Progenitor cell of endocrine pancreas (in vitro differentiated cells): Measurements from ENCODE around the gene SLC28A1. TPM values are rescaled to one million over a fixed set of nuclear protein-coding genes. Genes with fewer than 3 reads are reported as not detected.

Experiments used
- DNase-seq: peaks from one replicate; pipeline ENCODE4 v3.0.0; 2021; ENCODE audit warnings: low spot score; ENCODE audit not compliant: unreplicated experiment
- H3K27ac Mint-ChIP-seq: 2 replicates; pipeline ENCODE4 v1.8.0; 2021; ENCODE audit warnings: mild to moderate bottlenecking, moderate library complexity, mixed read lengths
- H3K27me3 Mint-ChIP-seq: 2 replicates; pipeline ENCODE4 v1.8.0; 2021; ENCODE audit warnings: mixed read lengths
- H3K36me3 Mint-ChIP-seq: 2 replicates; pipeline ENCODE4 v1.8.0; 2022; ENCODE audit warnings: mixed read lengths; ENCODE audit not compliant: insufficient read depth
- H3K4me1 Mint-ChIP-seq: 2 replicates; pipeline ENCODE4 v1.8.0; 2021; ENCODE audit warnings: low read depth, mixed read lengths
- H3K4me3 Mint-ChIP-seq: 2 replicates; pipeline ENCODE4 v1.8.0; 2021; ENCODE audit warnings: low read depth, mild to moderate bottlenecking, moderate library complexity, mixed read lengths
- H3K9me3 Mint-ChIP-seq: 2 replicates; pipeline ENCODE4 v1.8.0; 2021; ENCODE audit warnings: low read depth, mixed read lengths
- CTCF ChIP-seq: fragments of 200-600 bp; sonication (generic); IDR thresholded peaks from one replicate; pipeline ENCODE4 v1.5.0; 2021; ENCODE audit warnings: antibody characterized with exemption, mild to moderate bottlenecking; ENCODE audit not compliant: unreplicated experiment
- total RNA-seq: library from RNA; stranded (reverse); gene quantifications from 2 replicates; pipeline ENCODE4 v1.2.1, GENCODE V29; 2021

The SLC28A1 gene
- total RNA-seq, 1 donor from 2014 or later, result not detected

GRCh38 chr15:84987949-84988624 lies 103.6 kb downstream of the SLC28A1 start:
- no peak for DNase-seq
- H3K36me3 Mint-ChIP-seq, result peaks cover 2% of the 10 kb centered on the region
- H3K27me3 Mint-ChIP-seq, result peaks cover 10% of the 10 kb centered on the region

GRCh38 chr15:84988909-84989644 lies 104.6 kb downstream of the SLC28A1 start:
- H3K27ac Mint-ChIP-seq, result peak overlapping the region; percentile 77
- peaks cover 20% of the 10 kb centered on the region for H3K4me1 Mint-ChIP-seq
- no peak for TF ChIP-seq CTCF
- no peak overlapping the region for H3K4me3 Mint-ChIP-seq
- H3K36me3 Mint-ChIP-seq, result peaks cover 2% of the 10 kb centered on the region
- DNase-seq, result no peak
- H3K27me3 Mint-ChIP-seq, result peaks cover under 1% of the 10 kb centered on the region
- peaks cover 5% of the 10 kb centered on the region for H3K9me3 Mint-ChIP-seq

More at GRCh38 chr15:84987949-84988624, 103.6 kb downstream of the SLC28A1 start:
- Mint-ChIP-seq H3K4me3 (no peak overlapping the region), H3K9me3 (peaks cover 5% of the 10 kb centered on the region), H3K27ac (no peak overlapping the region), H3K4me1 (peaks cover 27% of the 10 kb centered on the region)
- TF ChIP-seq CTCF, result no peak

- Mint-ChIP-seq H3K9me3 (peaks cover 5% of the 10 kb centered on the region), H3K36me3 (peaks cover 2% of the 10 kb centered on the region), H3K4me3 (no peak overlapping the region), H3K27ac (no peak overlapping the region), H3K27me3 (no peaks in the 10 kb centered on the region), H3K4me1 (peaks cover 7% of the 10 kb centered on the region)
- TF ChIP-seq CTCF, result no peak
- DNase-seq, result no peak
These were observed 106.0 kb downstream of the SLC28A1 start for GRCh38 chr15:84990507-84990906.

- Mint-ChIP-seq H3K36me3 (peaks cover 2% of the 10 kb centered on the region), H3K9me3 (peaks cover 5% of the 10 kb centered on the region), H3K4me1 (peaks cover 5% of the 10 kb centered on the region), H3K4me3 (no peak overlapping the region), H3K27ac (no peak overlapping the region), H3K27me3 (no peaks in the 10 kb centered on the region)
- DNase-seq, result no peak
- TF ChIP-seq CTCF, result no peak
These were observed 106.7 kb downstream of the SLC28A1 start for GRCh38 chr15:84991014-84991712.

GRCh38 chr15:84992157-84992944 lies 107.9 kb downstream of the SLC28A1 start:
- H3K4me3 Mint-ChIP-seq, result no peak overlapping the region
- peaks cover 2% of the 10 kb centered on the region for H3K4me1 Mint-ChIP-seq
- H3K9me3 Mint-ChIP-seq, result peaks cover 5% of the 10 kb centered on the region
- H3K36me3 Mint-ChIP-seq, result peaks cover 2% of the 10 kb centered on the region
- TF ChIP-seq CTCF, result no peak
- H3K27ac Mint-ChIP-seq, result no peak overlapping the region
- no peak for DNase-seq
- H3K27me3 Mint-ChIP-seq, result no peaks in the 10 kb centered on the region
